Stimulated activated naive CD8-positive, alpha-beta T cell treated with anti-CD3 and anti-CD28 coated beads, Interleukin-15, Interleukin-2, amounts not matched to agents 100 ng/mL and 50 ng/mL, for 24 hours (primary cell): ENCODE data around the gene DCHS2.

Experiments used
- H3K27ac Mint-ChIP-seq: one replicate; pipeline ENCODE4 v1.8.0; 2021; ENCODE audit warnings: mild to moderate bottlenecking, mixed read lengths
- H3K27me3 Mint-ChIP-seq: one replicate; pipeline ENCODE4 v1.8.0; 2021; ENCODE audit warnings: mixed read lengths
- H3K36me3 Mint-ChIP-seq: one replicate; pipeline ENCODE4 v1.8.0; 2021; ENCODE audit warnings: low read depth, mixed read lengths
- H3K4me1 Mint-ChIP-seq: one replicate; pipeline ENCODE4 v1.8.0; 2021; ENCODE audit warnings: low read depth, mixed read lengths
- H3K4me3 Mint-ChIP-seq: one replicate; pipeline ENCODE4 v1.8.0; 2021; ENCODE audit warnings: mild to moderate bottlenecking, mixed read lengths
- H3K9me3 Mint-ChIP-seq: one replicate; pipeline ENCODE4 v1.8.0; 2021; ENCODE audit warnings: mixed read lengths

DCHS2 gene

GRCh38 chr4:154450966-154451365, 40.6 kb downstream of the DCHS2 start:
- Mint-ChIP-seq H3K4me3 (no peak overlapping the region), H3K36me3 (no peaks in the 10 kb centered on the region), H3K4me1 (no peaks in the 10 kb centered on the region), H3K9me3 (no peaks in the 10 kb centered on the region), H3K27ac (no peak overlapping the region), H3K27me3 (peaks cover 14% of the 10 kb centered on the region)

- Mint-ChIP-seq H3K27me3 (peaks cover 14% of the 10 kb centered on the region), H3K9me3 (no peaks in the 10 kb centered on the region), H3K4me1 (no peaks in the 10 kb centered on the region), H3K27ac (no peak overlapping the region), H3K4me3 (no peak overlapping the region), H3K36me3 (no peaks in the 10 kb centered on the region)
Observed at GRCh38 chr4:154444958-154445357, 46.6 kb downstream of the DCHS2 start.

GRCh38 chr4:154441982-154442381, 49.6 kb downstream of the DCHS2 start:
- peaks cover 19% of the 10 kb centered on the region for H3K27me3 Mint-ChIP-seq
- no peaks in the 10 kb centered on the region for H3K36me3 Mint-ChIP-seq
- no peak overlapping the region for H3K27ac Mint-ChIP-seq
- H3K4me3 Mint-ChIP-seq = no peak overlapping the region
- no peaks in the 10 kb centered on the region for H3K9me3 Mint-ChIP-seq
- no peaks in the 10 kb centered on the region for H3K4me1 Mint-ChIP-seq

- H3K27ac Mint-ChIP-seq = no peak overlapping the region
- H3K9me3 Mint-ChIP-seq = no peaks in the 10 kb centered on the region
- H3K36me3 Mint-ChIP-seq = no peaks in the 10 kb centered on the region
- no peak overlapping the region for H3K4me3 Mint-ChIP-seq
- H3K27me3 Mint-ChIP-seq = peaks cover 15% of the 10 kb centered on the region
- H3K4me1 Mint-ChIP-seq = no peaks in the 10 kb centered on the region
Observed at GRCh38 chr4:154441124-154441523, 50.5 kb downstream of the DCHS2 start.

- Mint-ChIP-seq H3K36me3 (no peaks in the 10 kb centered on the region), H3K27me3 (peaks cover 15% of the 10 kb centered on the region), H3K9me3 (no peaks in the 10 kb centered on the region), H3K4me1 (no peaks in the 10 kb centered on the region), H3K27ac (no peak overlapping the region), H3K4me3 (no peak overlapping the region)
Observed at GRCh38 chr4:154439224-154439623, 52.4 kb downstream of the DCHS2 start.

GRCh38 chr4:154435895-154436294, 55.7 kb downstream of the DCHS2 start:
- H3K4me3 Mint-ChIP-seq = no peak overlapping the region
- no peak overlapping the region for H3K27ac Mint-ChIP-seq
- no peaks in the 10 kb centered on the region for H3K4me1 Mint-ChIP-seq
- H3K36me3 Mint-ChIP-seq = no peaks in the 10 kb centered on the region
- H3K27me3 Mint-ChIP-seq = peaks cover 25% of the 10 kb centered on the region
- no peaks in the 10 kb centered on the region for H3K9me3 Mint-ChIP-seq

GRCh38 chr4:154433543-154433942, 58.1 kb downstream of the DCHS2 start:
- Mint-ChIP-seq H3K4me1 (no peaks in the 10 kb centered on the region), H3K27me3 (peaks cover 25% of the 10 kb centered on the region), H3K4me3 (no peak overlapping the region), H3K36me3 (no peaks in the 10 kb centered on the region), H3K9me3 (no peaks in the 10 kb centered on the region), H3K27ac (no peak overlapping the region)

- no peak overlapping the region for H3K4me3 Mint-ChIP-seq
- H3K36me3 Mint-ChIP-seq = no peaks in the 10 kb centered on the region
- peaks cover 25% of the 10 kb centered on the region for H3K27me3 Mint-ChIP-seq
- no peaks in the 10 kb centered on the region for H3K9me3 Mint-ChIP-seq
- H3K4me1 Mint-ChIP-seq = peaks cover 5% of the 10 kb centered on the region
- H3K27ac Mint-ChIP-seq = no peak overlapping the region
Observed at GRCh38 chr4:154429176-154429575, 62.4 kb downstream of the DCHS2 start.

- Mint-ChIP-seq H3K36me3 (no peaks in the 10 kb centered on the region), H3K27ac (no peak overlapping the region), H3K27me3 (peaks cover 21% of the 10 kb centered on the region), H3K9me3 (no peaks in the 10 kb centered on the region), H3K4me1 (peaks cover 6% of the 10 kb centered on the region), H3K4me3 (no peak overlapping the region)
Observed at GRCh38 chr4:154427149-154427548, 64.5 kb downstream of the DCHS2 start.

GRCh38 chr4:154425514-154425913, 66.1 kb downstream of the DCHS2 start:
- Mint-ChIP-seq H3K27ac (no peak overlapping the region), H3K27me3 (peaks cover 28% of the 10 kb centered on the region), H3K4me3 (no peak overlapping the region), H3K36me3 (no peaks in the 10 kb centered on the region), H3K9me3 (no peaks in the 10 kb centered on the region), H3K4me1 (peaks cover 13% of the 10 kb centered on the region)

- H3K27ac Mint-ChIP-seq = no peak overlapping the region
- peaks cover 28% of the 10 kb centered on the region for H3K27me3 Mint-ChIP-seq
- H3K4me3 Mint-ChIP-seq = no peak overlapping the region
Observed at GRCh38 chr4:154424810-154425484, 66.7 kb downstream of the DCHS2 start.

GRCh38 chr4:154422152-154422551, 69.4 kb downstream of the DCHS2 start:
- peaks cover 30% of the 10 kb centered on the region for H3K27me3 Mint-ChIP-seq
- no peaks in the 10 kb centered on the region for H3K9me3 Mint-ChIP-seq
- no peak overlapping the region for H3K4me3 Mint-ChIP-seq
- no peak overlapping the region for H3K27ac Mint-ChIP-seq
- H3K4me1 Mint-ChIP-seq = peaks cover 17% of the 10 kb centered on the region
- no peaks in the 10 kb centered on the region for H3K36me3 Mint-ChIP-seq

More at GRCh38 chr4:154424810-154425484, 66.7 kb downstream of the DCHS2 start:
- Mint-ChIP-seq H3K9me3 (no peaks in the 10 kb centered on the region), H3K36me3 (no peaks in the 10 kb centered on the region), H3K4me1 (peaks cover 13% of the 10 kb centered on the region)

GRCh38 chr4:154421618-154422017, 70.0 kb downstream of the DCHS2 start:
- Mint-ChIP-seq H3K9me3 (no peaks in the 10 kb centered on the region), H3K27me3 (peaks cover 33% of the 10 kb centered on the region), H3K36me3 (no peaks in the 10 kb centered on the region), H3K4me3 (no peak overlapping the region), H3K27ac (no peak overlapping the region), H3K4me1 (peaks cover 21% of the 10 kb centered on the region)

- Mint-ChIP-seq H3K27ac (no peak overlapping the region), H3K36me3 (no peaks in the 10 kb centered on the region), H3K4me1 (peaks cover 24% of the 10 kb centered on the region), H3K9me3 (no peaks in the 10 kb centered on the region), H3K4me3 (peak overlapping the region; percentile 2), H3K27me3 (peaks cover 56% of the 10 kb centered on the region)
Observed at GRCh38 chr4:154417373-154417673, 74.3 kb downstream of the DCHS2 start.

- Mint-ChIP-seq H3K36me3 (no peaks in the 10 kb centered on the region), H3K27ac (no peak overlapping the region), H3K4me1 (peaks cover 16% of the 10 kb centered on the region), H3K9me3 (no peaks in the 10 kb centered on the region), H3K27me3 (peaks cover 50% of the 10 kb centered on the region), H3K4me3 (peak overlapping the region; percentile 74)
Observed at GRCh38 chr4:154416190-154416547, 75.4 kb downstream of the DCHS2 start.

- H3K27me3 Mint-ChIP-seq = peaks cover 56% of the 10 kb centered on the region
- H3K36me3 Mint-ChIP-seq = no peaks in the 10 kb centered on the region
Observed at GRCh38 chr4:154415313-154415712, 76.3 kb downstream of the DCHS2 start.

More at GRCh38 chr4:154415313-154415712, 76.3 kb downstream of the DCHS2 start:
- Mint-ChIP-seq H3K27ac (no peak overlapping the region), H3K4me3 (no peak overlapping the region), H3K4me1 (peaks cover 16% of the 10 kb centered on the region), H3K9me3 (no peaks in the 10 kb centered on the region)
